ENCODE data around the gene LIN54.
A peak's percentile ranks its signal among the peaks of the same experiment; 100 is the strongest.

Gene LIN54

GRCh38 chr4:82969414-82969813, 41.2 kb downstream of the LIN54 start:
- Histone ChIP-seq H3K27me3 (ENCODE audit: insufficient read depth, low read depth, severe bottlenecking) (no peaks in the 10 kb centered on the region), H3K27ac (no peak overlapping the region; the same call in none of the 2 replicates), H3K36me3 (peaks cover 18% of the 10 kb centered on the region), H3K4me3 (ENCODE audit: low read depth, low read length) (no peak overlapping the region), H3K9me3 (ENCODE audit: severe bottlenecking) (no peaks in the 10 kb centered on the region)
- TF ChIP-seq, protein P1, sequence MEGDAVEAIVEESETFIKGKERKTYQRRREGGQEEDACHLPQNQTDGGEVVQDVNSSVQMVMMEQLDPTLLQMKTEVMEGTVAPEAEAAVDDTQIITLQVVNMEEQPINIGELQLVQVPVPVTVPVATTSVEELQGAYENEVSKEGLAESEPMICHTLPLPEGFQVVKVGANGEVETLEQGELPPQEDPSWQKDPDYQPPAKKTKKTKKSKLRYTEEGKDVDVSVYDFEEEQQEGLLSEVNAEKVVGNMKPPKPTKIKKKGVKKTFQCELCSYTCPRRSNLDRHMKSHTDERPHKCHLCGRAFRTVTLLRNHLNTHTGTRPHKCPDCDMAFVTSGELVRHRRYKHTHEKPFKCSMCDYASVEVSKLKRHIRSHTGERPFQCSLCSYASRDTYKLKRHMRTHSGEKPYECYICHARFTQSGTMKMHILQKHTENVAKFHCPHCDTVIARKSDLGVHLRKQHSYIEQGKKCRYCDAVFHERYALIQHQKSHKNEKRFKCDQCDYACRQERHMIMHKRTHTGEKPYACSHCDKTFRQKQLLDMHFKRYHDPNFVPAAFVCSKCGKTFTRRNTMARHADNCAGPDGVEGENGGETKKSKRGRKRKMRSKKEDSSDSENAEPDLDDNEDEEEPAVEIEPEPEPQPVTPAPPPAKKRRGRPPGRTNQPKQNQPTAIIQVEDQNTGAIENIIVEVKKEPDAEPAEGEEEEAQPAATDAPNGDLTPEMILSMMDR (IDR thresholded peaks at IDR 0.05; ENCODE audit: low read depth, low read length) = no peak
- no peak for DNase-seq

DNA sequence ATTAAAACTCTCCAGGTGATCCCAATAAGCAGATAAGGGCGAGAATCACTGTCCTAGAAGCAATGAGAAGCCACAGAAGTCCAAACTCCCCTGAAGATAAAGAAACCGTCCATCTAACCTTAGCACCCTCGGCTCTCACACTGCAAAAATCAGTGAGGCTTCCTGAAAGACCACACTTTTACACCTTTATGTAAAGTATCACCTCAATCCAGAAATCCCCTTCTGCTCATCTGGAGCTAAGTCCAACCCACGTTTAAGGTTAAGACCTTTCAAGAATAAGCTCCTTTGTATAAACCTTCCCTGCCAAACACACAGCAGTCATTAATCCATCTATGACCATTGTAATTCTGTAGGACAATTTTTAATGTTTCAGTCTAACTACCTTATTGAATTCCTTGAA, 41.7 kb downstream of the LIN54 start:
- TF ChIP-seq, protein P1 (IDR thresholded peaks at IDR 0.05; ENCODE audit: low read depth, low read length) = no peak

GRCh38 chr4:82965763-82966162, 44.9 kb downstream of the LIN54 start:
- Histone ChIP-seq H3K36me3 (peaks cover 28% of the 10 kb centered on the region), H3K27me3 (ENCODE audit: insufficient read depth, low read depth, severe bottlenecking) (no peaks in the 10 kb centered on the region), H3K4me3 (ENCODE audit: low read depth, low read length) (no peak overlapping the region), H3K27ac (peak overlapping the region; percentile 39; the same call in 1 of the 2 replicates), H3K9me3 (ENCODE audit: severe bottlenecking) (no peaks in the 10 kb centered on the region)
- TF ChIP-seq, protein P1 (IDR thresholded peaks at IDR 0.05; ENCODE audit: low read depth, low read length) = no peak
- no peak for DNase-seq

More for the DNA sequence above, 41.7 kb downstream of the LIN54 start:
- H3K27me3 ChIP-seq (ENCODE audit: insufficient read depth, low read depth, severe bottlenecking) = no peaks in the 10 kb centered on the region
- H3K27ac ChIP-seq = peak overlapping the region; percentile 63
- H3K36me3 ChIP-seq = peaks cover 21% of the 10 kb centered on the region
- peak; percentile 17 for DNase-seq
- no peak overlapping the region for H3K4me3 ChIP-seq (ENCODE audit: low read depth, low read length)
- H3K9me3 ChIP-seq (ENCODE audit: severe bottlenecking) = no peaks in the 10 kb centered on the region

DNA sequence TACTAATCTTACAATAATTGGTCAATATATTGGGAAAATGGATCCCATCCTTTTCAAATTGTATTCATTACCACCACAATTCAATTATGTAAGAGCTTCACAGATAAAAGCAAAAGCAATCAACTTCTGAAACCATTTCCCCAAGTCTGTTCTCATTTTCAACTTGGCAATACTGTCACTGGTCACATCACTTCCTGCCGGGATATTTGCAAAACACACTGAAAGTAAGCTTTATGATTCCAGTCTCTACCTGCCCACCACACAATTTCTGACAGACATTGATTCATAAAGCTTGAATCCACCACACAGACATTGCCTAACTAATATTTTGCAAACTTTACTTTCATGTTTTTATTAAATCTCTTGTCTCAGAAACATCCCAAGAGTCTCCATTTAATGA, 53.6 kb downstream of the LIN54 start:
- peaks cover 6% of the 10 kb centered on the region for H3K36me3 ChIP-seq
- DNase-seq = no peak
- H3K9me3 ChIP-seq (ENCODE audit: severe bottlenecking) = no peaks in the 10 kb centered on the region
- H3K27ac ChIP-seq = no peak overlapping the region
- H3K4me3 ChIP-seq (ENCODE audit: low read depth, low read length) = no peak overlapping the region
- TF ChIP-seq, protein P1 (IDR thresholded peaks at IDR 0.05; ENCODE audit: low read depth, low read length) = no peak
- H3K27me3 ChIP-seq (ENCODE audit: insufficient read depth, low read depth, severe bottlenecking) = no peaks in the 10 kb centered on the region

- TF ChIP-seq, protein P1 (IDR thresholded peaks at IDR 0.05; ENCODE audit: low read depth, low read length) = no peak
- no peak overlapping the region for H3K27ac ChIP-seq
Observed at GRCh38 chr4:82954212-82954611, 56.4 kb downstream of the LIN54 start.

GRCh38 chr4:82951196-82951595, 59.4 kb downstream of the LIN54 start:
- H3K27ac ChIP-seq = no peak overlapping the region
- H3K9me3 ChIP-seq (ENCODE audit: severe bottlenecking) = no peaks in the 10 kb centered on the region
- no peak overlapping the region for H3K4me3 ChIP-seq (ENCODE audit: low read depth, low read length)
- TF ChIP-seq, protein P1 (IDR thresholded peaks at IDR 0.05; ENCODE audit: low read depth, low read length) = no peak
- peaks cover 7% of the 10 kb centered on the region for H3K36me3 ChIP-seq
- no peaks in the 10 kb centered on the region for H3K27me3 ChIP-seq (ENCODE audit: insufficient read depth, low read depth, severe bottlenecking)
- DNase-seq = no peak

More at GRCh38 chr4:82954212-82954611, 56.4 kb downstream of the LIN54 start:
- Histone ChIP-seq H3K4me3 (ENCODE audit: low read depth, low read length) (no peak overlapping the region), H3K27me3 (ENCODE audit: insufficient read depth, low read depth, severe bottlenecking) (no peaks in the 10 kb centered on the region), H3K36me3 (peaks cover 2% of the 10 kb centered on the region; the same call in 1 of the 2 replicates), H3K9me3 (ENCODE audit: severe bottlenecking) (no peaks in the 10 kb centered on the region)
- DNase-seq = no peak
